Measurements from ENCODE around the gene LARP4. TPM values are rescaled to one million over a fixed set of nuclear protein-coding genes. Genes with fewer than 3 reads are reported as not detected.

Gene LARP4
- total RNA-seq, 2 experiments from 2014 or later: 32.9 to 84.1 TPM

DNA sequence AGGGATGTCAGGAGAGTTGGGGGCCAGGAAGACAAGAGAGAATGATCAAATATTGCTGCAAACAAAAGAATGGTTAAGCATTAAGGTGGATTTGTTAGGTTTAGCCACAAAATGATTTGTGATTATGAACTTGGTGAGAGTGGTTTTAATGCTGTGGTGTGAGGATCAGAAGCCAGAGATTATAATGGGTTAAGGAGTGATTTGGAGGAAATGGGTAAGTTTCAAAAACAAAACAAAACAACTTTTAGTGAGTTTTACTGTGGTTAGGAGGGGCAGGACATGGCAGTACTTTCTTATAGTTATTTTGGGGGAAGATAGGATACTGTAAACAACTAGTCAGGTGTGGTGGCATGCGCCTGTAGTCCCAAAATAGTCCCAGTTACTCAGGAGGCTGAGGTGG is 128.1 kb downstream of the LARP4 start:
- intact Hi-C loops (cut with micrococcal nuclease; ENCODE audit: unreplicated experiment): no loop called here
- H3K9me2 ChIP-seq (ENCODE audit: insufficient read depth, low read length): no peaks in the 10 kb centered on the region
- DNase-seq (ENCODE audit: low spot score): no peak
- no peak overlapping the region for H3K4me3 ChIP-seq (ENCODE audit: low read depth, low read length, poor library complexity, severe bottlenecking)
- no peaks in the 10 kb centered on the region for H3K9me3 ChIP-seq (ENCODE audit: low read length)
- BruUV-seq (replicated peaks): no TSS peak
- H4K20me1 ChIP-seq (ENCODE audit: insufficient read depth, low read length): no peaks in the 10 kb centered on the region
- H2AFZ ChIP-seq (ENCODE audit: low read length): no peak overlapping the region
- H3K4me2 ChIP-seq (ENCODE audit: low read length): no peak overlapping the region
- H3K4me1 ChIP-seq (ENCODE audit: insufficient read depth, low read length, poor library complexity, severe bottlenecking): no peaks in the 10 kb centered on the region
- H3K36me3 ChIP-seq (ENCODE audit: insufficient read depth, low read length): peaks cover 10% of the 10 kb centered on the region; the same call in 1 of the 2 replicates
- no peaks in the 10 kb centered on the region for H3K79me2 ChIP-seq (ENCODE audit: insufficient read depth, low read depth, low read length)
- no peak overlapping the region for H3K27ac ChIP-seq (ENCODE audit: low read depth, low read length, poor library complexity, severe bottlenecking)
- CTCF ChIA-PET (ENCODE audit: unreplicated experiment): no interaction called here
- POLR2A ChIA-PET: no interaction called here
- TF ChIP-seq, protein P1, sequence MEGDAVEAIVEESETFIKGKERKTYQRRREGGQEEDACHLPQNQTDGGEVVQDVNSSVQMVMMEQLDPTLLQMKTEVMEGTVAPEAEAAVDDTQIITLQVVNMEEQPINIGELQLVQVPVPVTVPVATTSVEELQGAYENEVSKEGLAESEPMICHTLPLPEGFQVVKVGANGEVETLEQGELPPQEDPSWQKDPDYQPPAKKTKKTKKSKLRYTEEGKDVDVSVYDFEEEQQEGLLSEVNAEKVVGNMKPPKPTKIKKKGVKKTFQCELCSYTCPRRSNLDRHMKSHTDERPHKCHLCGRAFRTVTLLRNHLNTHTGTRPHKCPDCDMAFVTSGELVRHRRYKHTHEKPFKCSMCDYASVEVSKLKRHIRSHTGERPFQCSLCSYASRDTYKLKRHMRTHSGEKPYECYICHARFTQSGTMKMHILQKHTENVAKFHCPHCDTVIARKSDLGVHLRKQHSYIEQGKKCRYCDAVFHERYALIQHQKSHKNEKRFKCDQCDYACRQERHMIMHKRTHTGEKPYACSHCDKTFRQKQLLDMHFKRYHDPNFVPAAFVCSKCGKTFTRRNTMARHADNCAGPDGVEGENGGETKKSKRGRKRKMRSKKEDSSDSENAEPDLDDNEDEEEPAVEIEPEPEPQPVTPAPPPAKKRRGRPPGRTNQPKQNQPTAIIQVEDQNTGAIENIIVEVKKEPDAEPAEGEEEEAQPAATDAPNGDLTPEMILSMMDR (conservative IDR thresholded peaks at IDR 0.05; ENCODE audit: low read length): no peak
- no peak for TF ChIP-seq EZH2phosphoT487 (IDR thresholded peaks at IDR 0.05; ENCODE audit: borderline replicate concordance, low read depth, low read length)

DNA sequence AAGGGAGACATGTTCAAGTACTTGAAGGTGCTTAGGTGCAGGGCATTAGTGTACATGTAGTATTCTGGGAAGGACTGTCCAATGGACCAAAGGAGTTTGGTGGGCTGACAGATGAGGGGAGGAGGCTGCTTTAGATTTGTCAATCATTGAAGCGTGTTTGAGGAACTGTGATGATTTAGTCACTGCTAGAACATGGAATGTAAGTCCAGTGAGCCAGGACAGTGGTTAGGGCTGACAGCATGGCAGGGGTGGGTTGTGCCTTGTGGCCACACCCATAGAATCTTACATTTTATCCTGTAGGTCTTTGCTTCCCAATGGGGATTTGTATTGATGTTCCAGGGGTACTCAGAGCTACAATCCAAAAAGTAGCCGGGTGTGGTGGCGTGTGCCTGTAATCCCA is 128.7 kb downstream of the LARP4 start:
- no peaks in the 10 kb centered on the region for H3K9me2 ChIP-seq (ENCODE audit: insufficient read depth, low read length)
- H3K79me2 ChIP-seq (ENCODE audit: insufficient read depth, low read depth, low read length): no peaks in the 10 kb centered on the region
- H3K27ac ChIP-seq (ENCODE audit: low read depth, low read length, poor library complexity, severe bottlenecking): no peak overlapping the region
- no peak for TF ChIP-seq EZH2phosphoT487 (IDR thresholded peaks at IDR 0.05; ENCODE audit: borderline replicate concordance, low read depth, low read length)
- TF ChIP-seq, protein P1 (conservative IDR thresholded peaks at IDR 0.05; ENCODE audit: low read length): no peak
- ChIA-PET CTCF (ENCODE audit: unreplicated experiment) (no interaction called here), POLR2A (no interaction called here)
- no peak overlapping the region for H3K4me3 ChIP-seq (ENCODE audit: low read depth, low read length, poor library complexity, severe bottlenecking)
- BruUV-seq (replicated peaks): no TSS peak
- H3K4me2 ChIP-seq (ENCODE audit: low read length): no peak overlapping the region
- no peak overlapping the region for H2AFZ ChIP-seq (ENCODE audit: low read length)
- intact Hi-C loops (cut with micrococcal nuclease; ENCODE audit: unreplicated experiment): no loop called here
- no peaks in the 10 kb centered on the region for H3K9me3 ChIP-seq (ENCODE audit: low read length)
- no peak for DNase-seq (ENCODE audit: low spot score)
- H3K36me3 ChIP-seq (ENCODE audit: insufficient read depth, low read length): peaks cover 5% of the 10 kb centered on the region; the same call in 1 of the 2 replicates
- no peaks in the 10 kb centered on the region for H4K20me1 ChIP-seq (ENCODE audit: insufficient read depth, low read length)
- no peaks in the 10 kb centered on the region for H3K4me1 ChIP-seq (ENCODE audit: insufficient read depth, low read length, poor library complexity, severe bottlenecking)

Other genes with a start within 250 kb of the LARP4 start
- 27.6 and 28.6 TPM in 2 replicates for gene CERS5, start 233.5 kb upstream of the LARP4 start, total RNA-seq (2014; rRNA removed; shearing (Covaris generic))
- 36.9 and 42.3 TPM in 2 replicates for gene CERS5, start 233.5 kb upstream of the LARP4 start, total RNA-seq (2022)
- 6.2 and 7.4 TPM in 2 replicates for gene LIMA1, start 117.4 kb upstream of the LARP4 start, total RNA-seq (2014; rRNA removed; shearing (Covaris generic))
- 18.2 and 20.4 TPM in 2 replicates for gene LIMA1, start 117.4 kb upstream of the LARP4 start, total RNA-seq (2022)
- not detected in 2 replicates for gene FAM186A, start 4.3 kb upstream of the LARP4 start, total RNA-seq (2014; rRNA removed; shearing (Covaris generic))
- gene FAM186A, start 4.3 kb upstream of the LARP4 start, total RNA-seq (2022): not detected in 2 replicates
- gene DIP2B, start 104.1 kb downstream of the LARP4 start, total RNA-seq (2014; rRNA removed; shearing (Covaris generic)): 17.0 TPM in 2 replicates
- 22.3 and 24.1 TPM in 2 replicates for gene DIP2B, start 104.1 kb downstream of the LARP4 start, total RNA-seq (2022)